ENCODE measurements around the gene ASAP3.

GRCh38 chr1:23393706-23394105, 90.3 kb downstream of the ASAP3 start:
- TF ChIP-seq ZNF146 (tag by site-specific recombination; IDR thresholded peaks at IDR 0.05) (no peak), ZNF37A (tag by site-specific recombination; IDR thresholded peaks at IDR 0.05) (no peak), RBAK (tag by site-specific recombination; IDR thresholded peaks at IDR 0.05) (no peak), REST (tag by site-specific recombination; IDR thresholded peaks at IDR 0.05) (no peak), HOXA7 (CRISPR knock-in tag; IDR thresholded peaks at IDR 0.05; ENCODE audit: borderline replicate concordance) (no peak), ZNF274 (IDR thresholded peaks at IDR 0.05; ENCODE audit: low read length) (no peak), ZNF274 (tag by site-specific recombination; IDR thresholded peaks at IDR 0.05; ENCODE audit: borderline replicate concordance) (no peak)
- TF ChIP-seq, protein P1, sequence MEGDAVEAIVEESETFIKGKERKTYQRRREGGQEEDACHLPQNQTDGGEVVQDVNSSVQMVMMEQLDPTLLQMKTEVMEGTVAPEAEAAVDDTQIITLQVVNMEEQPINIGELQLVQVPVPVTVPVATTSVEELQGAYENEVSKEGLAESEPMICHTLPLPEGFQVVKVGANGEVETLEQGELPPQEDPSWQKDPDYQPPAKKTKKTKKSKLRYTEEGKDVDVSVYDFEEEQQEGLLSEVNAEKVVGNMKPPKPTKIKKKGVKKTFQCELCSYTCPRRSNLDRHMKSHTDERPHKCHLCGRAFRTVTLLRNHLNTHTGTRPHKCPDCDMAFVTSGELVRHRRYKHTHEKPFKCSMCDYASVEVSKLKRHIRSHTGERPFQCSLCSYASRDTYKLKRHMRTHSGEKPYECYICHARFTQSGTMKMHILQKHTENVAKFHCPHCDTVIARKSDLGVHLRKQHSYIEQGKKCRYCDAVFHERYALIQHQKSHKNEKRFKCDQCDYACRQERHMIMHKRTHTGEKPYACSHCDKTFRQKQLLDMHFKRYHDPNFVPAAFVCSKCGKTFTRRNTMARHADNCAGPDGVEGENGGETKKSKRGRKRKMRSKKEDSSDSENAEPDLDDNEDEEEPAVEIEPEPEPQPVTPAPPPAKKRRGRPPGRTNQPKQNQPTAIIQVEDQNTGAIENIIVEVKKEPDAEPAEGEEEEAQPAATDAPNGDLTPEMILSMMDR (tag by site-specific recombination; IDR thresholded peaks at IDR 0.05) = no peak
